ENCODE measurements around the gene TCEA3.

GRCh38 chr1:23444104-23444533 is 19.6 kb upstream of the TCEA3 start:
- TF ChIP-seq USF1 (IDR thresholded peaks at IDR 0.05; ENCODE audit: borderline replicate concordance, extremely low read length, insufficient read depth, low read depth, low read length) (no peak), CTCF (IDR thresholded peaks at IDR 0.05 in 2 of 3, conservative IDR thresholded peaks at IDR 0.05 in 1 of 3; ENCODE audit: control insufficient read depth in 2 of 3, extremely low read depth in 1 of 3, insufficient read depth in 1 of 3, low read depth in 3 of 3, low read length in 3 of 3) (no peak), RFX5 (IDR thresholded peaks at IDR 0.05; ENCODE audit: low read depth, low read length) (no peak), SMC3 (IDR thresholded peaks at IDR 0.05; ENCODE audit: borderline replicate concordance, low read length) (no peak), NFIC (IDR thresholded peaks at IDR 0.05; ENCODE audit: low read depth, low read length) (no peak), MTA3 (IDR thresholded peaks at IDR 0.05; ENCODE audit: borderline replicate concordance, low read length) (no peak), POLR2A (IDR thresholded peaks at IDR 0.05; ENCODE audit: low read depth, low read length) (no peak), ZNF592 (IDR thresholded peaks at IDR 0.05) (no peak)
